Measurements from ENCODE around the gene MLN.

DNA sequence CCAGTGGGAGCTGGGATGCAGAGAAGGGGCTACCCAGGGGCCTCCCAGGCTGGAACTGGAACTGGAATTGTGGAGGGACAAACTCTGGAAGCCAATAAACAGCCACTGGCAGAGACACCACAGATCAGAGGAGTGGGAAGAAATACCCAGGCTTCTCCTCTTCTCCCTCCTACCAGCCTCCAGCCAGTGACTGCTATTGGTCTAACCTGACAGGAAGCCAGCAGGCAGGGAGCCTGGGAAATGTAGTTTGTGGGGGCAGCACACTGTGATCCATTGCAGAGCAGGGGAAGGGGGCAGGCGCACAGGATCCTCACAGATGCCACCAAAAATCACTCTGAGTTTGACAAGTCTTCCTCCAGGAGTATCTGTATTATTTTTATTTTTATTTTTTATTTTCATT, 12.1 kb upstream of the MLN start:
- TF ChIP-seq, protein P1, sequence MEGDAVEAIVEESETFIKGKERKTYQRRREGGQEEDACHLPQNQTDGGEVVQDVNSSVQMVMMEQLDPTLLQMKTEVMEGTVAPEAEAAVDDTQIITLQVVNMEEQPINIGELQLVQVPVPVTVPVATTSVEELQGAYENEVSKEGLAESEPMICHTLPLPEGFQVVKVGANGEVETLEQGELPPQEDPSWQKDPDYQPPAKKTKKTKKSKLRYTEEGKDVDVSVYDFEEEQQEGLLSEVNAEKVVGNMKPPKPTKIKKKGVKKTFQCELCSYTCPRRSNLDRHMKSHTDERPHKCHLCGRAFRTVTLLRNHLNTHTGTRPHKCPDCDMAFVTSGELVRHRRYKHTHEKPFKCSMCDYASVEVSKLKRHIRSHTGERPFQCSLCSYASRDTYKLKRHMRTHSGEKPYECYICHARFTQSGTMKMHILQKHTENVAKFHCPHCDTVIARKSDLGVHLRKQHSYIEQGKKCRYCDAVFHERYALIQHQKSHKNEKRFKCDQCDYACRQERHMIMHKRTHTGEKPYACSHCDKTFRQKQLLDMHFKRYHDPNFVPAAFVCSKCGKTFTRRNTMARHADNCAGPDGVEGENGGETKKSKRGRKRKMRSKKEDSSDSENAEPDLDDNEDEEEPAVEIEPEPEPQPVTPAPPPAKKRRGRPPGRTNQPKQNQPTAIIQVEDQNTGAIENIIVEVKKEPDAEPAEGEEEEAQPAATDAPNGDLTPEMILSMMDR (IDR thresholded peaks at IDR 0.05; ENCODE audit: low read length), result no peak
- TF ChIP-seq EZH2 (optimal IDR thresholded peaks at IDR 0.05; ENCODE audit: low read depth, low read length) (no peak), EZH2phosphoT487 (IDR thresholded peaks at IDR 0.05; ENCODE audit: low read length) (no peak)
